NT2/D1 (cell line): ENCODE results near the gene NRXN3.

Experiments
- SUZ12 ChIP-seq: IDR thresholded peaks from 2 replicates; pipeline ENCODE4 v1.6.1; 2011; ENCODE audit not compliant: insufficient read length, insufficient read depth; ENCODE audit errors: extremely low read depth
- YY1 ChIP-seq: IDR thresholded peaks from 2 replicates; pipeline ENCODE4 v1.6.1; 2011; ENCODE audit not compliant: insufficient read length, insufficient read depth
- ZNF274 ChIP-seq: IDR thresholded peaks from 2 replicates; pipeline ENCODE4 v1.6.1; 2011; ENCODE audit warnings: mild to moderate bottlenecking, low read depth, low read length

DNA sequence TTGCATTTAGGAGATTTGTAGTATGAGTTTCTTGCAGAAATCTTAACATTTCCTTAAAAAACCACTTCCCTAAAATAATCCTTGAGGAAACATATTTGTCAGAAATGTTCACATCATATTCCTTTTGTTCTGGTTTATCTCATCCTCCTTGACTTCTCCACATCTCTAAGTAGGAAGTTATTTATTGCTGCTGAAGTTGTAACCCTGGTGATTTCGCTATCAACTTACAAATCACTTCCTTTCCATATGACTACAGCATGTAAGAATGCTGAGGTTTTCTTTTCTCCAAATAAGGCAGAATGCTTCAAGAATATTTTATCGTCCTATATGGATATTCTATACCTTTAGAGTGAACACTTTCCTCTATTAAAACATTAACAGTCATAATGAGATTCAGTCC, 751.7 kb downstream of the NRXN3 start:
- no peak for TF ChIP-seq SUZ12
- TF ChIP-seq ZNF274, result no peak
- TF ChIP-seq YY1, result no peak
